Measurements from ENCODE around the gene THTPA.

GRCh38 chr14:23530375-23531055 lies 25.6 kb upstream of the THTPA start:
- TF ChIP-seq CTCF (IDR thresholded peaks at IDR 0.05 in 8 of 11, conservative IDR thresholded peaks at IDR 0.05 in 3 of 11) (no peak), POLR2A (IDR thresholded peaks at IDR 0.05) (no peak), POLR2AphosphoS5 (IDR thresholded peaks at IDR 0.05) (no peak)

Measured in spleen (tissue), 7 donors.